Measurements from ENCODE around the gene IL3RA.
"Not testable (repeated sequence)": the region's sequence is repeated elsewhere in the genome, so short reads cannot be mapped to it uniquely, and the experiment has no call there.

Gene IL3RA

GRCh38 chrX:1398431-1399340, 62.1 kb downstream of the IL3RA start:
- no peak for DNase-seq (ENCODE audit: low spot score)

- DNase-seq (ENCODE audit: low spot score): no peak
Measured at GRCh38 chrX:1400049-1400448, 63.5 kb downstream of the IL3RA start.

DNA sequence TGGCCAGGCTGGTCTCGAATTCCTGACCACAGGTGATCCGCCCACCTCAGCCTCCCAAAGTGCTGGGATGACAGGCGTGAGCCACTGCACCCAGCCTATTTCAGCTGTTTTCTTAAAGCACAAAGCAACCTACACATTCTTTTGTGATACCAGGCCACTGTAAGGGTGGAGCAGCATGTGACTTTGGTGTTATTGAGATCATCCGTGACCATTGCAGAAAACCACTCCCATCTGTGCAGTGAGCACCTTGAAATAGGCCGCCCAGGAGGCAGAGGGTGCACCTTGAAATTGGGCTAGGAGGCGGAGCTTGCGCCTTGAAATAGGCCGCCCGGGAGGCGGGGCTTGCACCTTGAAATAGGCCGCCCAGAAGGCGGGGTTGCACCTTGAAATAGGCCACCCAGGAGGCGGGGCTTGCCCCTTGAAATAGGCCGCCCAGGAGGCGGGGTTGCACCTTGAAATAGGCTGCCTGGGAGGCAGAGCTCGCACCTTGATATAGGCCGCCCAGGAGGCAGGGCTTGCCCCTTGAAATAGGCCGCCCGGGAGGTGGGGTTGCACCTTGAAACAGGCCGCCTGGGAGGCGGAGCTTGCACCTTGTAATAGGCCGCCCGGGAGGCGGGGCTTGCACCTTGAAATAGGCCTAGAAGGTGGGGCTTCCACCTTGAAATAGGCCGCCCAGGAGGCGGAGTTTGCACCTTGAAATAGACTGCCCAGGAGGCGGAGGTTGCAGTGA, 64.3 kb downstream of the IL3RA start:
- DNase-seq (ENCODE audit: low spot score): no peak

DNA sequence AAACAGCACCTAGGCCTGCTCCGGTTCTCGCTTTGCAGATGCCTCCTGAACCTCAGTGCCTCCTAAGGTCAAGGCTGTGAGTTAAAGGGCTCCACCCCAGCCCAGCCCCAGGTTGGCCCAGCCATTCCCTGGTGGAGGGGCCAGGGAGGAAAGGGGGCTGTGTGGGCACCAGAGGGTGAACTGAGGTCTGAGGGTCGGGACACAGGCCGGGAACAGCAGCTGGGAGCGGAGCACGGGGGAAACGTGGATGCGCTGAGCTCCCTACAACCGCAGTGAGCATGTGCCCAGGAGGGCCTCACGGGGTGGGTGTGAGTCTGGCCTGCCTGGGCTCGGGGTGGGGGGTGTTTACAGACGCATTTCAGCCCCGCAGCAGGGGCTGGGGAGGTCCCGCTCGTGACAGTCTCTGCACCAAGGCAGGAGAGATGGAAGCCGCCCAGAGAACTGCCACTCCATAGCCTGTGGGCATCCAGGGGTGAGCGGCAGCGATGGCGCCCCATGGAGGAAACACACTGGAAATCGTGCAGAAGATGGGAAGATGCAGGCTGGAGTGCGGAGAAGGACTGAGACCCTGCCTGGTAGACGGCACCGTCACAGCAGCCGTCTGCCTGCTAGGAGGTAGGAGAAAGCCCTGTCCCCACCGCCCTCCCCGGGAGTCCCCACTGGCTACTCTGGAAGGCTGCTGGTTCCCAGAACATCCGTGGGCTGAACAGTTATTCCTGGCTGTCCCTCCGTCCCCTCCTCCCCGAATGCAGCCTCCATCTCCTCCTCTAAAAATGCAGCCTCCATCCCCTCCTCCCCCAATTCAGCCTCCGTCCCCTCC, 65.2 kb downstream of the IL3RA start:
- DNase-seq (ENCODE audit: low spot score): no peak

- DNase-seq (ENCODE audit: low spot score): no peak
Measured at GRCh38 chrX:1403228-1403627, 66.6 kb downstream of the IL3RA start.

DNA sequence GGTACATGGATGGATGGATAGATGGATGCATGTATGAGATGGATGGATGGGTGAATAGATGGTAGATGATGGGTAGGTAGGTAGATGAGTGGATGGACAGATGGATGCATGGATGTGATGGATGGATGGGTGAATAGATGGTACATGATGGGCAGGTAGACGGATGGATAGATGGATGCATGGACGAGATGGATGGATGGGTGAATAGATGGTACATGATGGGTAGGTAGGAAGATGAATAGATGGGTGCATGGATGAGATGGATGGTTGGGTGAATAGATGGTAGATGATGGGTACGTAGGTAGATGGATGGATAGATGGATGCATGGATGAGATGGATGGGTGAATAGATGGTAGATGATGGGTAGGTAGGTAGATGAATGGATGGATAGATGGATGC, 67.3 kb downstream of the IL3RA start:
- DNase-seq (ENCODE audit: low spot score): not testable (repeated sequence)

DNA sequence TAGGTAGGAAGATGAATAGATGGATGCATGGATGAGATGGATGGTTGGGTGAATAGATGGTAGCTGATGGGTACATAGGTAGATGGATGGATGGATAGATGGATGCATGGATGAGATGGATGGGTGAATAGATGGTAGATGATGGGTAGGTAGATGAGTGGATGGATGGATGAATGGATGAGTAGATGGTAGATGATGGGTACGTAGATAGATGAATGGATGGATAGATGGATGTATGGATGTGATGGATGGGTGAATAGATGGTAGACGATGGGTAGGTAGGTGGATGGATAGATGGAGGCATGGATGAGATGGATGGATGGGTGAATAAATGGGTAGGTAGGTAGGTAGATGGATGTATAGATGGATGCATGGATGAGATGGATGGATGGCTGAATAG, 69.2 kb downstream of the IL3RA start:
- not testable (repeated sequence) for DNase-seq (ENCODE audit: low spot score)

- no peak for DNase-seq (ENCODE audit: low spot score)
Measured at GRCh38 chrX:1407035-1407434, 70.5 kb downstream of the IL3RA start.

- no peak for DNase-seq (ENCODE audit: low spot score)
Measured at GRCh38 chrX:1411326-1411725, 74.7 kb downstream of the IL3RA start.

DNA sequence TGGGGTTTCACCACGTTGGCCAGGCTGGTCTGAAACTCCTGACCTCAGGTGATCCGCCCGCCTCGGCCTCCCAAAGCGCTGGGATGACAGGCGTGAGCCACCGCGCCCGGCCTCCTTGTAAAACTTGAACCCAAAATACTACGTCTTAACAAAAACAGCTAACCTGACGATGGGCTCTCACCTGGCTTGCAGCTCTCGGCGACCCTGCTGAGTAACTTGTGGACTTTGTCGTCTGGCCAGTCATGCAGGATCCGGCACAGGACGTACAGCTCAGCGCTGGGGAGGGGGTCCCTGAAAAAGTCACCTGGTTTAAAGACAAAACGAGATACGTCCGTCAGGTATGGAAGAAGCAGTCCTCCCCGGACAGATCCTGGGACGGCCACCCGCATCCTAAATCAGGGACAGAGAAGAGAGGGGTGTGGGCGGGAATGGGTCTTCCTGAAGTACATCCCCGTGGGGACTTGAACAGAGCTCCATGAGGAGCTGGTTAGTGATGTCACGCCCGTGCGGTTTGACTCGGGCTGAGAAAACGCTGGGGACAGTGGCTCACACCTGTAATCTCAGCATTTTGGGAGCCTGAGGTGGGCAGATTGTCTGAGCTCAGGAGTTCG, 76.1 kb downstream of the IL3RA start:
- no peak for DNase-seq (ENCODE audit: low spot score)

GRCh38 chrX:1416327-1416784, 79.8 kb downstream of the IL3RA start:
- no peak for DNase-seq (ENCODE audit: low spot score)

GRCh38 chrX:1416965-1417760, 80.6 kb downstream of the IL3RA start:
- no peak for DNase-seq (ENCODE audit: low spot score)

GRCh38 chrX:1417921-1418771, 81.6 kb downstream of the IL3RA start:
- no peak for DNase-seq (ENCODE audit: low spot score)

DNA sequence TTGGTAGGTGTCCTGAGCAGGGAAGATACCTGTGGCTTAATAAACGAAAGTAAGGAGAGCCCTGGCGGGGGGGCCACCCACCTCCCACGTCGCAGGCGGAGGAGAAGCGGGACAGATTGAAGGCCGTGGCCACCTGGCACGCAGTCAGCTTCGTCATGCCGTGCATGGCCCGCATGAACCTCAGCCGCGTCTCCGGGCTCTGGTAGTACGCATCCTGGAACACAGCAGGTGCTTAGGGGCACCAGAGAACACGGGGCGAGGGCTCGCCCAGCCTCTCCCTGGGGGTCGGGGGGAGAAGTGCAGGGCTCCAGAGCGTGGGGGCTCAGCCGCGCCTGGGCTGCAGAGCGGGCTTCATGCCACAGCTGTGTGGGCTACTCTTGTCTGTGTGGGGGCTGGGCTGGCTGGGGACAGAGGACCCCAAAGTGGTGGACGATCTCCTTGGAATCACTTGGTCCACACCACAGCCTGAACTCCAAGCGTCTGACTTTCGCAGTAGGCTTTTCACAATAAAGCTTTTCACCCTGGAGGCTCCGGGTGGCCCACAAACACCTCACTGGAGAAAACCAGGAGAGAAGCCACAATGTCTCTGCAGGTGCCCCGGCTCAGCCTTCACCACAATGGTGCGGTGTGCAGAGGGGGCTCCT, 82.4 kb downstream of the IL3RA start:
- DNase-seq (ENCODE audit: low spot score): no peak

DNA sequence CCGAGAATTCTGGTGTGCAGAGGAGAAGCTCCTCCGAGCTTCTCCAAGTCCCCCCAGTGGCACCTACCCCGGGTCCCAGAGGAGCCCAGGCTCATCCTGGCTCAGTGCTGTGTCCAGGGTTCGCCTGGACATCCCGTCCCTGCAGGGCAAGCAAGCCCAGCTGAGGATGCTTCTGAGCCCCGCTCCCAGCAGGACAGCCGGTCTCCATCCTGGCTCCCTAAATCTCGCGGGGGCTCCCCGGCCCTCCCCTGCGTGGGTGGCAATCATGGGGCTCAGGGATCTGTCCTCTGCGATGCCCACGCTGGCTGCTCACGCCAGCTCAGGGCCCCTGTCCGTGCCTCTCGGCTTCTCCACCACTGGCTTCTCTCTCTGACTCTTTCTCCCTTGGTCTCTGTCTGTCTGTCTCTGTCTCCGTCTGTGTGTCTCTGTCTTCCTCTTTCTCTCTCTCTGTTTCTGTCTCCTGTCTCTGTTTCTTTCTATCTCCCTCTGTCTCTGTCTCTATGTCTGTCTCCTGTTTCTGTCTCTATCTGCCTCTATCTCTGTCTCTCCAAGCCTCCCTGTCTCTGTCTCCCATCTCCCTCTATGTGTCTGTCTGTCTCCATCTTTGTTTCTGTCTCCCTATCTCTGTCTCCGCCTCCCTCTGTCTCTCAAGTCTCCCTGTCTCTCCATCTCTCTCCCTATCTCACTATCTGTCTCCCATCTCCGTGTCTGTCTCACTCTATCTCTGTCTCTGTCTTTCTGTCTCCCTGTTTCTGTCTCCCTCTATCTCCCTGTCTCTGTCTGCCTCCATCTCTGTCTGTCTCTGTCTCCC, 83.2 kb downstream of the IL3RA start:
- DNase-seq (ENCODE audit: low spot score): no peak

GRCh38 chrX:1420371-1420770, 83.8 kb downstream of the IL3RA start:
- no peak for DNase-seq (ENCODE audit: low spot score)

- DNase-seq (ENCODE audit: low spot score): no peak
Measured at GRCh38 chrX:1421433-1422134, 85.0 kb downstream of the IL3RA start.

DNA sequence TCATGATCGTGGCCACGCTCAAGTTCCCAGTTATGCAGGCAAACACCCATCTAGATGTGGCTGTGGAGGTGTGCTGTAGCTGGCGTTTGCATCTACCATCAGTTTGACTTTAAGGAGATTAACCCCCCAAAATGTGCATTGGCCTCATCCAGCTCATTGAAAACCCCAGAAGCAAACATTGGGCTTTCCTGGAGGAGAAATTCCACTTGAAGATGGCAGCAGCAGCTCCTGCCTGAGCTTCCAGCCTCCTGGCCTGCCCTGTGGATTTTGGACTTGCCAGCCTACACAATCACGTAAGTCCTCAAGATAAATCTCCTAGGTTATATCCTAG, 85.5 kb downstream of the IL3RA start:
- DNase-seq (ENCODE audit: low spot score): no peak
